Mucosa of descending colon (tissue), 3 donors: ENCODE results near the gene PAN3. TPM values are rescaled to one million over a fixed set of nuclear protein-coding genes. Genes with fewer than 3 reads are reported as not detected.

Experiments
- ATAC-seq: fragments of 200-7000 bp; cut with Tn5 transposase; one replicate; pipeline ENCODE4 v1.9.1; 2020; ENCODE audit warnings: mild to moderate bottlenecking, moderate library complexity
- DNase-seq, 3 donors: peaks; one replicate each; pipeline ENCODE4 v3.0.0-alpha.2; 2020
- H3K36me3 ChIP-seq: fragments of 200-600 bp; one replicate; pipeline ENCODE4 v1.8.0; 2021; ENCODE audit warnings: low read depth, mild to moderate bottlenecking
- H3K4me1 ChIP-seq: fragments of 200-600 bp; one replicate; pipeline ENCODE4 v1.8.0; 2021; ENCODE audit warnings: low read depth, mild to moderate bottlenecking
- H3K4me3 ChIP-seq: fragments of 200-600 bp; one replicate; pipeline ENCODE4 v1.8.0; 2021; ENCODE audit warnings: mild to moderate bottlenecking
- H3K9me3 ChIP-seq: fragments of 200-600 bp; one replicate; pipeline ENCODE4 v1.8.0; 2021; ENCODE audit warnings: mild to moderate bottlenecking
- intact Hi-C, 2 donors: fragments of 100-400 bp; cut with DNase I in 1 of 2; cut with micrococcal nuclease in 1 of 2; formaldehyde crosslinking; loops; one replicate each; pipeline versions ENCODE4 v1.11.0 to v1.11.1; 2022; cut with DNase I, micrococcal nuclease
- total RNA-seq, 3 donors: library from RNA; stranded (reverse); fragmentation: NEBNext Ultra II Directional in 2 of 3; extraction: Animal tissue kit (Norgen Biotek cat#: 25700) in 2 of 3; gene quantifications; one replicate each; pipeline versions ENCODE4 v1.2.1 to v1.2.4, GENCODE V29; 2021 to 2023
- TF ChIP-seq, protein P1 (sequence below): fragments of 200-600 bp; IDR thresholded peaks from one replicate; pipeline ENCODE4 v1.8.0; 2022; ENCODE audit warnings: antibody characterized with exemption, mild to moderate bottlenecking
- donor health status: DM: no; HTN: no; CAD: no; lungs with moderate emphysema.
- donor health status: DM: no; HTN: no; CAD: no.
- donor health status: DM: no; HTN: yes; CAD: no.

The PAN3 gene
- total RNA-seq, 3 donors from 2014 or later, result 28.4 to 43.7 (median 40.2) TPM

DNA sequence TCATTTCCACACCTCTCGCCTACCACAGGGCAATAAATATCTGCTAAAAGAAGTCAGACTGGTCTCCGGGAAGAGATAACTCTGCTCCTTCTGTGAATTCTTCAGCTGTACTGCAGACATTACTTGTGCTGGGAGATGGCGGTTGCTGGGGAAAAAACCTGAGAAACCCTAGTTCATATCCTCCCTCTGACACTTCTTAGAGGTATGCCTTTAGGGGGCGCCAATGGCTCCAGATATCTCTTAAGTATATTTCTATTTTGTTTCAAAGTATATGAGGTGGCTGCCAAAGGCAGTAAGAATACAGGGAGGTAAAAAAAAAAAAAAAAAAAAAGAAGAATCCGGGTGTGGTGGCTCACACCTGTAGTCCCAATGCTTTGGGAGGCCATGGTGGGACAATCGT is 175.2 kb downstream of the PAN3 start:
- peak; percentile 22 for ATAC-seq

DNA sequence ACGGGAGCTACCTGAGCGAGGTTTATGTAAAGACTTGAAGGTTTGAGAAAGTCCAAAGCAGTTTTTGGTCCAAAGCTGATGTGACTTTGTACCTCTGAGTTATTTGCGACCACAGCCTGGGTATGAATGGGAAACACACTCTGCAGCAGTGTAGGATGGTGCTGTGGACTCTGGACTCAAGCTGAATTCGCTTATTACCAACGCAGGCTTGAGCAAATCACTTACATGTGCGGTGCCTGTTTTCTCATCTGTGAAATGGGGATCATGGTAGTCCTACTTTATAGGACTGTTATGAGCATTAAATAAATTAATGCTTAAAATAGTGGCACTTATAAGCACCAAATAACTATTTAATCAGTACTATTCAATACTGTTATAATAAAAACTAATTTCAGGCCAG is 176.5 kb downstream of the PAN3 start:
- Histone ChIP-seq H3K4me1 (no peaks in the 10 kb centered on the region), H3K4me3 (no peak overlapping the region), H3K36me3 (no peaks in the 10 kb centered on the region), H3K9me3 (no peaks in the 10 kb centered on the region)
- DNase-seq (no peak), ATAC-seq (no peak)
- intact Hi-C loops, result no loop called here
- TF ChIP-seq, protein P1, sequence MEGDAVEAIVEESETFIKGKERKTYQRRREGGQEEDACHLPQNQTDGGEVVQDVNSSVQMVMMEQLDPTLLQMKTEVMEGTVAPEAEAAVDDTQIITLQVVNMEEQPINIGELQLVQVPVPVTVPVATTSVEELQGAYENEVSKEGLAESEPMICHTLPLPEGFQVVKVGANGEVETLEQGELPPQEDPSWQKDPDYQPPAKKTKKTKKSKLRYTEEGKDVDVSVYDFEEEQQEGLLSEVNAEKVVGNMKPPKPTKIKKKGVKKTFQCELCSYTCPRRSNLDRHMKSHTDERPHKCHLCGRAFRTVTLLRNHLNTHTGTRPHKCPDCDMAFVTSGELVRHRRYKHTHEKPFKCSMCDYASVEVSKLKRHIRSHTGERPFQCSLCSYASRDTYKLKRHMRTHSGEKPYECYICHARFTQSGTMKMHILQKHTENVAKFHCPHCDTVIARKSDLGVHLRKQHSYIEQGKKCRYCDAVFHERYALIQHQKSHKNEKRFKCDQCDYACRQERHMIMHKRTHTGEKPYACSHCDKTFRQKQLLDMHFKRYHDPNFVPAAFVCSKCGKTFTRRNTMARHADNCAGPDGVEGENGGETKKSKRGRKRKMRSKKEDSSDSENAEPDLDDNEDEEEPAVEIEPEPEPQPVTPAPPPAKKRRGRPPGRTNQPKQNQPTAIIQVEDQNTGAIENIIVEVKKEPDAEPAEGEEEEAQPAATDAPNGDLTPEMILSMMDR, result no peak

More for the DNA sequence above, 175.2 kb downstream of the PAN3 start:
- TF ChIP-seq, protein P1, result no peak
- Histone ChIP-seq H3K4me3 (no peak overlapping the region), H3K9me3 (no peaks in the 10 kb centered on the region), H3K4me1 (no peaks in the 10 kb centered on the region), H3K36me3 (no peaks in the 10 kb centered on the region)
- peak in 1 of 3 donors; percentile 14 for DNase-seq
- intact Hi-C loops, result no loop called here

DNA sequence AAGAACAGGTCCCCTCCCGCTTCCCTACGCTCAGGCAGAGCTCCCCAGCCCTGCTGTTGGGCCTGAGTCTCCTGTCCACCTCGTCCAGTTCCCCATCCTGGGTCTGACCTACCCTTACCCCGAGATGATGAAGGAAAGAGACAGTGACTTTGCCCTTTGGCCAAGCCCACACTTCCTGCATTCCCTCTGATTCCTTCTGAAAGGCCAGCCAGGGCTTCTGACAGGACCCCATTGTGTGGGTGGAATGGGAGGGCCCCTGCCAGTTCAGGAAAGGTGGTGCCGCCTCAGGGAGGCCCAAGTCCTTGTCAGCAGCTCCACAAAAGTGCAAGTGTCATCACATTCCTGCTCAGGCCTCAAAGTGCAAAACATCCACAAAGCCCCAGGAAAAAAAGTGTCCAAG is 177.8 kb downstream of the PAN3 start:
- TF ChIP-seq, protein P1, result no peak
- Histone ChIP-seq H3K4me3 (no peak overlapping the region), H3K4me1 (peaks cover 3% of the 10 kb centered on the region), H3K36me3 (no peaks in the 10 kb centered on the region), H3K9me3 (no peaks in the 10 kb centered on the region)
- intact Hi-C loops, result no loop called here
- DNase-seq (no peak), ATAC-seq (no peak)

DNA sequence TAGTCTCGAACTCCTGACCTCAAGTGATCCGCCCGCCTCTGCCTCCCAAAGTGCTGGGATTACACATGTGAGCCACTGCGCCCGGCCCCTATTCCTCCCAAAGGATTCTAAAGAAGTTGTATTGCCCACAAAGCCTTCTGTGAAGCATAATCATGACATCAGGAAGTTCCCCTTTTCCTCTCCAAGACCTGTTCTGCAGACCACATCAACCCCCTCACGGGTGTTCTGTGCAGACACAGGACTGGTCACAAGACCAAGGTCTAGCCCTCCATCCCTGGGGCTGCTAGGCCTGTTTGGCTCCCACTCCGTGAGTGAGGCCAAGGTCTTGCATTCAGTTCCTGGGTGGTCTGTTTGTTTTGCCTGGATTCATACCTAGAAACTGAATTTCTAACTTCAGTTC is 178.5 kb downstream of the PAN3 start:
- Histone ChIP-seq H3K9me3 (no peaks in the 10 kb centered on the region), H3K36me3 (no peaks in the 10 kb centered on the region), H3K4me3 (no peak overlapping the region), H3K4me1 (peaks cover 3% of the 10 kb centered on the region)
- intact Hi-C loops, result no loop called here
- ATAC-seq (no peak), DNase-seq (no peak)
- TF ChIP-seq, protein P1, result no peak

DNA sequence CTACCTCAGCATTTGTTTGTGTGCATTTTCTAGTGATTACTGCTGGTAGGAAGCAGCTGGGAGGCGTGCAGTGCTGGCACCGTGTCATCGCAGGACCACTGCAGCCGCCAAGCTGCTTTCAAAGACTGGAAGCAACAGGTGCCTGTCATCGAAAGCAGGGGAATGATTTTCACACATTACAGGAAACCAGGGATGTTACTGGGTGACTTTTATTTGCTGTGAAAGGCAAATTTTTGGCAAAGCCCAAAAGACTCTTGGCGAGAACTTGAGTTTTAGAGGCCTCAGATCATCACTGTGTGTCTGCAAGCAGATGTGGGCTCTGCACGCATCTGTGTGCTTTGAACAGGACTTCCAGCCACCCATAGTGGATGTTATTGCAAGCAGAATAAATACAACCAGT is 180.2 kb downstream of the PAN3 start:
- Histone ChIP-seq H3K4me1 (peaks cover 3% of the 10 kb centered on the region), H3K36me3 (no peaks in the 10 kb centered on the region), H3K4me3 (no peak overlapping the region), H3K9me3 (no peaks in the 10 kb centered on the region)
- TF ChIP-seq, protein P1, result no peak
- intact Hi-C loops, result no loop called here
- no peak for ATAC-seq
- no peak for DNase-seq

DNA sequence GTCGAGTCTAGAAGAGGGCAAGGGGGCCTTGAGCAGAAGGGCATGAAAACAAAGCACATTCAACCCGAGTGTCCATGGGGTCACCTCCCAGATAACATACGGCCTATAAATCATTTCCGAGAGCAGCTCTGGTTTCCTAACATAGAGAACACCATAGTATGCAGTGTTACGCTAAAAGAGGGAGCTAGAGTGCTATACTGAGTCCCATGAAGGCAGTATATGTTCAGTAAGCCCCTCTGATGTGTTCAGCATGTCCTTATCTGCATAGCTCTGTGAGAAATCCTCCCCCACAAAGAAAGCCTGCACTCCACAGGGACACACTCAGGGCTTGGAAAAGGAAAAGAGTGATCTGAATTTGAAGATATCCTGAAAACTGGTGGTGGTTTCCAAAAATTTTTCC is 181.2 kb downstream of the PAN3 start:
- Histone ChIP-seq H3K9me3 (no peaks in the 10 kb centered on the region), H3K4me3 (no peak overlapping the region), H3K36me3 (no peaks in the 10 kb centered on the region), H3K4me1 (peaks cover 3% of the 10 kb centered on the region)
- ATAC-seq, result no peak
- intact Hi-C loops, result no loop called here
- TF ChIP-seq, protein P1, result no peak
- no peak for DNase-seq
